GM21381 (cell line): ENCODE measurements around the gene DNAH10.

Experiments used
- ATAC-seq: cut with Tn5 transposase; IDR thresholded peaks from one replicate; pipeline ENCODE4 v1.9.1; 2021; ENCODE audit warnings: mild to moderate bottlenecking, moderate library complexity; ENCODE audit not compliant: unreplicated experiment

The DNAH10 gene

DNA sequence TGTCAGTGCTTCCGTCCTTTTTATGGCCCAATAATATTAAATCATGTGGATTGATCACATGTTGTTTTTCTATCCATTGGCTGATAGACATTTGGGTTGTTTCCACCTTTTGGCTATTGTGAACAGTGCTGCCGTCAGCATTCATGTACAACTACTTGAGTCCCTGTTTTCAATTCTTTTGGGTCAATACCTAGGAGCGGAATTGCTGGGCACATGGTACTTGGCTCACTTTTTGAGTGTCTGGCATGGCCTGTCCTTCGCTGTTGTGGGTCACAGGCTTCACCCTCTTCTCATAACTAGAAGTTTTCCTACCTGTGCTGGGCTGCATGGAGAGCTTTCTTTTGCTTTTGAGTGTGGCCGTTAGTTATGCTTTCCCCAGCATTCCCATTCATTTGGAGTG is 72.7 kb downstream of the DNAH10 start:
- no peak for ATAC-seq

DNA sequence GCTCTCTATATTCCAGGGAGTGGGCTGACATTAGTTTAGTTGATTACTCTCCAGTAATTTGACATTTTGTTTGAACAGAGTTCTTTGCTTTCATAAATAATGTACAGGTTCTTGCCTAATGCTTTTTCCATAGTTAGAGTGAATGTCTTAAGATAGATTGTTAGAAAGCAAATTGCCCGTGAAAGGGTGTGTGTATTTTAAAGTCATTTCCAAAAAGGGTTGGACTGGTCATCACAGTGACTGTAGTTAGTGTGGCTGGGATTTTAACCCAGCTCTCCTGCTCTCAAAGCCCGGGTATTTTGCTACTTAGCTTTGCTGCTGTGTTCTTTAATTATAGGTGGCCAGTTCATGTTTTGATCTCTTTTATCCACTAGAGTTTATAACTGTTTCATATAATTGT is 74.2 kb downstream of the DNAH10 start:
- no peak for ATAC-seq

DNA sequence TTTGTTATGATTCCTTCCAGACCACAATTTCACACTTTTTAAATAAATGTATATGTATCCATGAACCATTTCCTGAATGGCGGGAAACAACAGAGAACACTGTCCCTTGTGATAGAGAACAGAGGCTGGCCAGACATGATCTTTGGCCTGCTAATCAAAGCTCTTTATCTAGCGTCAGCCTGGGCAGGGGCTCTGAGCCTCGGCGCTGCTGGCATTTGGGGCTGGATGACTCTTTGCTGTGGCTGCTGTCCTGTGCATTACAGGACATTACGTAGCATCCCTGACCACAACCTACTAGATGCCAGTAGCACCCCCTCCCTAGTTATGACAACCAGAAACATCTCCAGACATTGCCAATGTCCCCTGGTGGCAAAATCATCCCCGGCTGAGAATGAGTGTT is 77.7 kb downstream of the DNAH10 start:
- ATAC-seq: no peak

DNA sequence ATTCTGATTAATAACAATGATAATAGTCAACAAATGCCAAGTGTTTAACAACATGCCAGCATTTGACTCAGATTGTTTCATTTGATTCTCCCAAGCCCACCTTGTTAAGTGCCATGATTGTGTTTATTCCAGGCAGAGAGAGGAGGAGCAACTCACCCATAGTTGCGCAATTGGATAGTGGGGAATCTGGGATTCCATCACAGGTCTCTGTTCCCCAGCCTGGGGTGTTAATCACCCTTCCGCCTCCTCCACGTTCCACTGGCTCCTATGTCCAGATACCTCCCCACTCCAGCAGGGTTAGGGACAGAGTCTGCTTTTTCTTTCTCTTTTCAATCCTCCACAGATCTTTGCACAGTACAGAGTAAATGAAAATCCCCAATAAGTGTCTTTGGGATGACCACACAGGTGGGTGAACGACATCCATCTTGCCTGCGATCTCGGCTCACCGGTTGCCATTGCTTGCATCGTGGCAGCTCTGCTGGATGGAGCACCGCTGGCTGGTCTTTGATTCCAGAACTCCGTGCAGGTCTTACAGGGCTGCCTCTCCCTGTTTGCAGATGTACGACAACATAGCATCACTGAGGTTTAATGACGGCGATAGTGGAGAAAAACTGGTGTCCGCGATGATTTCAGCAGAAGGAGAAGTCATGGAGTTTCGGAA is 78.8 kb downstream of the DNAH10 start:
- no peak for ATAC-seq

DNA sequence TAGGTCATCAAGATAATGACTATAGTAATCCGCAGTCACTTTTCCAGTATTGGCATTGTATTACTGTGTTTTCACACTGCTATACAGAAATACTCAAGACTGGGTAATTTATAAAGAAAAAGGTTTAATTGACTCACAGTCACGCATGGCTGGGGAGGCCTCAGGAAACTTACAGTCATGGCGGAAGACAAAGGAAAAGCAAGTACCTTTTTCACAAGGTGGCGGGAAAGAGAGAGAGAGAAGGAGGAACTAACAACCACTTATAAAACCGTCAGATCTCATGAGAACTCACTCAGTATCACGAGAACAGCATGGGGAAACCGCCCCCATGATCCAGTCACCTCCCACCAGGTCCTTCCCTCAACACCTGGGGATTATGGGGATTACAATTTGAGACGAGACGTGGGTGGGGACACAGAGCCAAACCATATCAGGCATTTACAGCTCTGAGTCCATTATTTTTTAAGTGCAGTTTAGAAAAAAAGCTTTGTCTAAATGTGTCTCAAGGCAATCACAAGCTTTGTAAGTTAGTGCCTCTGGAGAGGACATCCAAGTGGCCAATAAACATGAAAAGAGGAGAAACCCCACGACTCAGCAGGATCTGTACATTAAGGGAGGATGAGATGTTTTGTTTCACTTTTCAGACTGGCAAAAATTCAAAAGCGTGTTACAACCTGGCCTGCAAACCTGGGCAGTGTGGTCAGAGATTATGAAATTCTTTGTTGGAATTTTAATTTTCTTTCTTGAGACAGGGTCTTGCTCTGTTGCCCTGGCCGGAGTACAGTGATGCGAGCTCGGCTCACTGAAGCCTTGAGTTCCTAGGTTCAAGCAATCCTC is 82.0 kb downstream of the DNAH10 start:
- no peak for ATAC-seq

DNA sequence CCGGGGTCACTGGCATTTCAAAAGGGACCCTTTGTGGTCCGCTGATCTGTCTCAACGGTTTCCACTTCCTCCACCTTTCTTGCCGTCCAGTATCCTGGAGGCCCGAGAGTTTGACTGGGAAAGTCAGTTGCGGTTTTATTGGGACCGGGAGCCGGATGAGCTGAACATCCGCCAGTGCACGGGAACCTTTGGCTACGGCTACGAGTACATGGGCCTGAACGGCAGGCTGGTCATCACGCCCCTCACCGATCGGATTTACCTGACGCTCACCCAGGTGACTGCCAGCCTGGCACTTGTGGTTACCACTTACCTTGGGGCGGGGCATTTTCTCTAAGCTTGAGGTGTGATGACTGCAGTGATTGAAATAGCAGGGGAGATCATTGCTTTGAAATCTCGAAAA is 83.8 kb downstream of the DNAH10 start:
- no peak for ATAC-seq

- no peak for ATAC-seq
These were observed 84.2 kb downstream of the DNAH10 start for GRCh38 chr12:123846340-123846739.

DNA sequence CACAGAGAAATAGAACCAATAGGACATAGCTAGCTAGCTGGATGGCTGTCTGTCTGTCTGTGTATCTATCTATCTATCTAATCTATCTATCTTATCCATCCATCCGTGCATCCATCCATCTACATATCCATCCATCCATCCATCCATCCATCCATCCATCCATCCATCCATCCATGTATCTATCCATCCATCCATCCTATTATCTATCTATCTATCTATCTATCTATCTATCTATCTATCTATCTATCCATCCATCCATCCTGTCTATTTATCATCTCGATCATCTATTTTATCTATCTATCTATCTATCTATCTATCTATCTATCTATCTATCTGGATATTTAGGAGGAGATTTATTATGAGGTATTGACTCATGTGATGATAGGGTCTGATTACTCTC is 84.9 kb downstream of the DNAH10 start:
- ATAC-seq: no peak

DNA sequence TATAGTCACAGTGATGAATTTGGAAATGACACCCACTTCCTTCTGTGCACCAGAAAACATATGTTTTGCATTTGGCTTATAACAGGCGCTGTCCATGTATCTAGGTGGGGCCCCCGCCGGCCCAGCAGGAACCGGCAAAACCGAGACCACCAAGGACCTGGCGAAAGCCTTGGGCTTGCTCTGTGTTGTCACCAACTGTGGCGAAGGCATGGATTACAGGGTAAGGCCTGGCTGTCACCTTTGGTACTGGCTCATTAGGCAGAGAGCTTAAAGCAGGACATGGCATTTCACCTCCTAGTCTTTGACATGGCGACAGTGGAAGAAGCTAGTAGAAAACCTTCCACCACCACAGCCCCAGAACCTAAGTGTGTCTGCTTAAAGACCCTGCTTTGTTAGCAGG is 85.8 kb downstream of the DNAH10 start:
- ATAC-seq: no peak

- ATAC-seq: no peak
These were observed 87.4 kb downstream of the DNAH10 start for GRCh38 chr12:123849517-123849916.

DNA sequence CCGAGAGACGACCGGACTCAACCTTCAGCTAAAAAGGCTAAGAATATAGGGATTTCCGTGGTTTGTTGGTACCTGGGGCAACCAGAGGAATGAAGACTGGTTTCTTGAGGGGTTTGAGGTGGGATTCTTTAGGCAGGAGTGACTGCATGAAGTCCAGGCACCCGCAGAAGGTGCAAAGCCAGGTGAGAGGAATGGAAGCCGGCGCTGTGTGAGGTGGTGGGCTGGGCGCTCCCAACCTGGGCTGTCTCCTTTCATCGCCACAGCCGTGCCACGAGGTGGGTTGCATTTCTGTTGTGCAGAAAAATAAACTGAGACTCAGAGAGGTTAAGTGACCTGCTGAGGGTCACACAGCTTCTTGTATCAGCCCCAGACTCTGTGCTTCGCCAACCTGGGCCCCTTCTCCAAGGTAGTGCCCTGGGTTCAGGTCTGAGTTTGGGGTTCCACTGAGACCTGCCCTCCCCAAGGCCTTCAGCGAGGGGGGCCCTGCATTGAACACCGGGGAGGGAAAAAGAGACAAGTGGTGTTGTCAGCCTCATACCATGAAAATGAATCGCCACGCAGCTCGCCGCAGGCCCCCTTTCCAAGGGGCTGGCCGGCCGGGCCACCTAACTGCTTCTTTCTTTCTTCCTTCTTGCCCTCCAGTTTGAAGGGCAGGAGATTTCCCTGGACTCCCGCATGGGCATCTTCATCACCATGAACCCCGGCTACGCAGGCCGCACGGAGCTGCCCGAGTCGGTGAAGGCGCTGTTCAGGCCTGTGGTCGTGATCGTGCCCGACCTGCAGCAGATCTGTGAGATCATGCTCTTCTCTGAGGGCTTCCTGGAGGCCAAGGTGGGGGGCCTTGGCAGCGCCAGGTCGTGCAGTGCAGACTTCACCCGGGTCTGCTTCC is 88.4 kb downstream of the DNAH10 start:
- ATAC-seq: no peak

GRCh38 chr12:123853396-123854070 is 91.4 kb downstream of the DNAH10 start:
- no peak for ATAC-seq

DNA sequence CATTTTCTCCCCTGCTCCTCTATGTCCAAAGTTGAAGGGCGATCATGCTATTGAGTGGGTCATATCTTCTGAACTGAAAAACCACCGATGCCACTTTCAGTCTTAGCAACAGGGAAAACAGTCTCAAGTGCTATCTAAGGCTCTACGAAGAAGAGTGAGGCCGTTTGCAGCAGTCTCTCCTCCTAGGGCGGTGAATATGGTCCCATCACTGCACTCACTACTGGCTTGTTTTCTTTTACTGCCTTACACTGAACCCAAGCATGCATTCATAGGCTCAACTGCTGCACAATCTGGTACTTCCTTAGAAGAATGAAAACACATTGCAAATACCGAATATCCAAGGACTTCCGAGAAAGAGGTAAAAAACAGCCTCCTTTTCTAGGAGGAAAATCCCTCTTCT is 92.1 kb downstream of the DNAH10 start:
- ATAC-seq: no peak

DNA sequence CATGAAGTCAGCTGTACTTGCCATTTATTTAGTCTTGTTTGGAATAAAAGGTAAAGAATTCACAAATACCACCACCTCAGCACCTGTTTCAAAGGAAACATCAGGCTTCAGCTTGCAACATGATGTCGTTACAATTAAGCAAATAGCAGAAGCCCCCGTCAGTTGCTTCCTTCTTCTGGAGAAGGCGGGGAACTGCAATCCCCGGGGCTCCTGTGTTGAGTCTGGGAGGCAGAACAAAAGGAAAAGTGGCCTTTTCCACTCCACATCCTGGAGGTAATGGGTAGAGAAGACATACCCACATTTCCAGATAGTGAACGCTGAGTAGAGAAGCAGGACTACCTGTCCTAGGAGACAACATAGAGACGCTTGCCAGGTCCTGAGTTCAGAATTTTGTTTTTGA is 92.8 kb downstream of the DNAH10 start:
- ATAC-seq: no peak

- ATAC-seq: no peak
These were observed 94.6 kb downstream of the DNAH10 start for GRCh38 chr12:123856681-123857080.

DNA sequence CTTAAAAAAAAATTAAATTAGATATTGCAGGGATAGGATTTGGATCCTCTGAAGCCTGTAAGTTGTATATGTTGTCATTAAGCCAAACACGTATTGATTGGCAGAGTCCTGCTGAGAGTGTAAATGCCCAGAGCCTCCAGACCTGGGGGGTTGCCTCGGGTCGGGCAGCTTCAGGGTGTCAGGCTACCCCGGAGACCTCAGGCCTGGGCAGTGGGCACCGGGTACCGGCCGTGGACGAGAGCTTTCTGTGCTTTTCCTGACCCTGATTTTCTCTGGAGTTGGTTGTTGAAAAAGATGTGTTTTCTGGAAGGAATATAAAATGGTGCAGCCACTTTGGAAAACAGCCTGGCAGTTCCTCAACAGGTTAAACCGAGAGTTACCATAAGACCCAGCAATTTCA is 96.1 kb downstream of the DNAH10 start:
- no peak for ATAC-seq

DNA sequence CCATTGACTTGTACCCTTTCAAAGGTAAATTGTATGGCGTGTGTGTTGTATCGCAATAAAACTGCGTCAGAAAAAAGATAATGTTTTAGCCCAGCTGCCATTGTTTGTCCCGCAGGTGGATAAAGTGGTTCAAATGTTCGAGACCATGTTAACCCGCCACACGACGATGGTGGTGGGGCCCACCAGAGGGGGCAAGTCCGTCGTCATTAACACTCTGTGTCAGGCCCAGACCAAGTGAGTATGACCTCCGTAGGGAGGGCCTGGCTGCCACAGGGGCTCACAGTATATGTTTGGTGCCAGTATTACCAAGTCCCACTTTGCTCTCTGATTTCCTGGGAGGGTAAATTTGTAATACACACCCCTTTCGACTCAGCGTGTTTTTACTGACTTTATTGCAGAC is 96.9 kb downstream of the DNAH10 start:
- no peak for ATAC-seq

- ATAC-seq: no peak
These were observed 98.3 kb downstream of the DNAH10 start for GRCh38 chr12:123860377-123860776.

DNA sequence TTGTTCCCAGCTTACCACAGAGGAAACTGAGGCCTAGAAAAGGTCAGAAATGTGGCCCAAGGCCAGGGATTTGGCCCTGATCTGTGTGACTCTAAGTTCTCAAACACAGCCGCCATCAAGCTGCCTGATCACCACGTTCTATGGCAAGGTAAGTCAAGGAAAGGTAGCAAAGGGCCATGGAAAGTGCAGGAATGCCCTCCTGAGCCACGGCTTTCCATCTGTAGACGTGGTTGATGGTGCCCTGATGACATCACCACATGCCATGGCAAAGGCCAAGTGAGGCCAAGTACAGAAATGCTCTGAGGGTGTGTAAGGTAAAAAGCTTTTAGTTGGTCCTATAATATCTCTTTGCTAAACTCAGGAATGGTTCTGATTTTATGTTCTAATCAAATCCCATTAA is 99.3 kb downstream of the DNAH10 start:
- no peak for ATAC-seq

GRCh38 chr12:123867141-123867540 is 105.0 kb downstream of the DNAH10 start:
- ATAC-seq: no peak

GRCh38 chr12:123868791-123869190 is 106.7 kb downstream of the DNAH10 start:
- no peak for ATAC-seq
